A673 (cell line): ENCODE results near the gene VPS13D. TPM values are rescaled to one million over a fixed set of nuclear protein-coding genes. Genes with fewer than 3 reads are reported as not detected.

ENCODE experiments used
- BruUV-seq: library from RNA; stranded (reverse); fragments of 400-500 nt; replicated peaks from 2 replicates; lab custom pipeline; 2021; lab: Mats Ljungman, UMichigan
- CTCF ChIA-PET: fragments of 300-600 bp; sonication (Branson Sonifier 250); formaldehyde crosslinking; loops from one replicate; lab custom pipeline; 2022; ENCODE audit warnings: antibody characterized with exemption; lab: Charles Lee
- POLR2A ChIA-PET: fragments of 300-600 bp; sonication (Branson Sonifier 250); formaldehyde crosslinking; loops from one replicate; lab custom pipeline; 2022; ENCODE audit warnings: antibody characterized with exemption; ENCODE audit not compliant: low non-redundant PET; lab: Charles Lee
- DNase-seq: peaks from one replicate; pipeline ENCODE4 v3.0.0-alpha.2; 2015; ENCODE audit warnings: low spot score
- H3K27ac ChIP-seq: fragments of 200-600 bp; sonication (generic); 2 replicates; pipeline ENCODE4 v1.5.1; 2016; ENCODE audit warnings: mixed run types, low read depth, mild to moderate bottlenecking, mixed read lengths, antibody characterized with exemption, low read length; ENCODE audit not compliant: poor library complexity, severe bottlenecking
- H3K27me3 ChIP-seq: fragments of 200-600 bp; sonication (generic); replicated peaks from 2 replicates; pipeline ENCODE4 v1.6.1; 2017; ENCODE audit warnings: mixed run types, low read depth, mild to moderate bottlenecking, mixed read lengths, antibody characterized with exemption, low read length; ENCODE audit not compliant: insufficient read depth, poor library complexity
- H3K36me3 ChIP-seq: fragments of 200-600 bp; sonication (generic); 2 replicates; pipeline ENCODE4 v1.6.1; 2016; ENCODE audit warnings: mixed run types, mild to moderate bottlenecking, mixed read lengths, antibody characterized with exemption, low read length; ENCODE audit not compliant: insufficient read depth, poor library complexity, severe bottlenecking
- H3K4me1 ChIP-seq: fragments of 200-600 bp; sonication (generic); 2 replicates; pipeline ENCODE4 v1.6.1; 2017; ENCODE audit warnings: mixed run types, mild to moderate bottlenecking, mixed read lengths, antibody characterized with exemption, low read length; ENCODE audit not compliant: insufficient read depth, poor library complexity, severe bottlenecking
- H3K4me3 ChIP-seq: fragments of 200-600 bp; sonication (generic); 2 replicates; pipeline ENCODE4 v1.5.1; 2016; ENCODE audit warnings: low read depth, mixed run types, mild to moderate bottlenecking, mixed read lengths, low read length; ENCODE audit not compliant: poor library complexity, severe bottlenecking
- H3K9me3 ChIP-seq: fragments of 200-600 bp; sonication (generic); 2 replicates; pipeline ENCODE4 v1.6.1; 2016; ENCODE audit warnings: mixed run types, low read depth, mild to moderate bottlenecking, mixed read lengths, antibody characterized with exemption, low read length; ENCODE audit not compliant: poor library complexity, severe bottlenecking
- CTCF ChIP-seq: fragments of 300-800, 200-600 bp; sonication (generic); conservative IDR thresholded peaks from 2 replicates; pipeline ENCODE4 v1.5.1; 2017; ENCODE audit warnings: low read depth, mild to moderate bottlenecking, antibody characterized with exemption, low read length, moderate library complexity, mixed read lengths
- EZH2 ChIP-seq: fragments of 200-600 bp; sonication (generic); IDR thresholded peaks from 2 replicates; pipeline ENCODE4 v1.6.1; 2017; ENCODE audit warnings: borderline replicate concordance, low read depth, mild to moderate bottlenecking, mixed read lengths, antibody characterized with exemption, low read length; ENCODE audit not compliant: poor library complexity, severe bottlenecking
- intact Hi-C: fragments of 100-400 bp; cut with micrococcal nuclease; formaldehyde crosslinking; loops from one replicate; pipeline ENCODE4 v1.10.0; 2022; ENCODE audit not compliant: unreplicated experiment
- total RNA-seq: library from RNA; stranded (reverse); gene quantifications from 2 replicates; pipeline ENCODE4 v1.2.3, GENCODE V29; 2021

The VPS13D gene
- total RNA-seq, 1 experiment from 2014 or later, result 32.5 TPM

GRCh38 chr1:12251442-12251841 lies 21.6 kb downstream of the VPS13D start:
- no TSS peak for BruUV-seq
- no peak for DNase-seq
- POLR2A ChIA-PET, result no interaction called here
- Histone ChIP-seq H3K9me3 (no peaks in the 10 kb centered on the region), H3K4me3 (no peak overlapping the region), H3K27ac (no peak overlapping the region), H3K4me1 (no peaks in the 10 kb centered on the region), H3K36me3 (peaks cover 25% of the 10 kb centered on the region), H3K27me3 (no peaks in the 10 kb centered on the region)
- CTCF ChIA-PET, result no interaction called here
- intact Hi-C loops, result no loop called here
- TF ChIP-seq EZH2 (no peak), CTCF (no peak)

GRCh38 chr1:12255913-12256312 lies 26.1 kb downstream of the VPS13D start:
- no peak overlapping the region for H3K27ac ChIP-seq
- no peak for TF ChIP-seq EZH2
- no peak for TF ChIP-seq CTCF
- H3K4me1 ChIP-seq, result no peaks in the 10 kb centered on the region
- BruUV-seq, result no TSS peak
- intact Hi-C loops, result no loop called here
- DNase-seq, result no peak
- H3K9me3 ChIP-seq, result no peaks in the 10 kb centered on the region
- H3K4me3 ChIP-seq, result no peak overlapping the region
- H3K27me3 ChIP-seq, result no peaks in the 10 kb centered on the region
- peaks cover 7% of the 10 kb centered on the region for H3K36me3 ChIP-seq
- ChIA-PET POLR2A (no interaction called here), CTCF (no interaction called here)

- Histone ChIP-seq H3K36me3 (peaks cover 22% of the 10 kb centered on the region), H3K9me3 (no peaks in the 10 kb centered on the region), H3K4me1 (no peaks in the 10 kb centered on the region), H3K4me3 (no peak overlapping the region), H3K27me3 (no peaks in the 10 kb centered on the region), H3K27ac (no peak overlapping the region)
- CTCF ChIA-PET, result no interaction called here
- POLR2A ChIA-PET, result no interaction called here
- BruUV-seq, result no TSS peak
- intact Hi-C loops, result no loop called here
- TF ChIP-seq EZH2 (no peak), CTCF (no peak)
- no peak for DNase-seq
Measured at GRCh38 chr1:12258272-12258671, 28.4 kb downstream of the VPS13D start.
